Mesendoderm (in vitro differentiated cells): Measurements from ENCODE around the gene RBM38.

Source experiments
- DNase-seq: peaks from one replicate; pipeline ENCODE4 v3.0.0; 2013
- H2AK5ac ChIP-seq: 2 replicates; pipeline ENCODE4 v1.6.1; 2013; ENCODE audit warnings: low read length, inconsistent platforms
- H2BK120ac ChIP-seq: 2 replicates; pipeline ENCODE4 v1.6.1; 2013; ENCODE audit warnings: low read depth, mild to moderate bottlenecking, low read length, moderate library complexity, mixed read lengths
- H2BK15ac ChIP-seq: replicated peaks from 2 replicates; pipeline ENCODE4 v1.6.1; 2013; ENCODE audit warnings: low read depth, mild to moderate bottlenecking, moderate library complexity
- H2BK5ac ChIP-seq: 2 replicates; pipeline ENCODE4 v1.6.1; 2013; ENCODE audit warnings: low read length, inconsistent platforms
- H3K18ac ChIP-seq: 2 replicates; pipeline ENCODE4 v1.6.1; 2013; ENCODE audit warnings: mild to moderate bottlenecking, low read length, mixed read lengths
- H3K23ac ChIP-seq: one replicate; pipeline ENCODE4 v1.6.1; 2013; ENCODE audit warnings: low read length
- H3K27ac ChIP-seq: 2 replicates; pipeline ENCODE4 v1.5.1; 2013; ENCODE audit warnings: low read depth, mild to moderate bottlenecking, inconsistent platforms, low read length, moderate library complexity
- H3K27me3 ChIP-seq: 2 replicates; pipeline ENCODE4 v1.6.1; 2013; ENCODE audit warnings: low read length, control low read depth, mild to moderate bottlenecking, inconsistent platforms; ENCODE audit not compliant: insufficient read depth, poor library complexity
- H3K36me3 ChIP-seq: 2 replicates; pipeline ENCODE4 v1.6.1; 2013; ENCODE audit warnings: low read length, inconsistent platforms; ENCODE audit not compliant: control insufficient read depth, insufficient read depth
- H3K4ac ChIP-seq: one replicate; pipeline ENCODE4 v1.6.1; 2013; ENCODE audit warnings: low read depth, mild to moderate bottlenecking, low read length, moderate library complexity
- H3K4me1 ChIP-seq: 2 replicates; pipeline ENCODE4 v1.6.1; 2013; ENCODE audit warnings: low read depth, low read length, inconsistent platforms; ENCODE audit not compliant: control insufficient read depth
- H3K4me2 ChIP-seq: 2 replicates; pipeline ENCODE4 v1.6.1; 2013; ENCODE audit warnings: low read length
- H3K4me3 ChIP-seq: 2 replicates; pipeline ENCODE4 v1.5.1; 2013; ENCODE audit warnings: mild to moderate bottlenecking, low read length
- H3K56ac ChIP-seq: one replicate; pipeline ENCODE4 v1.6.1; 2013; ENCODE audit warnings: low read length
- H3K79me1 ChIP-seq: 2 replicates; pipeline ENCODE4 v1.6.1; 2013; ENCODE audit warnings: low read length, inconsistent platforms
- H3K79me2 ChIP-seq: 2 replicates; pipeline ENCODE4 v1.6.1; 2013; ENCODE audit warnings: mild to moderate bottlenecking, low read length; ENCODE audit not compliant: control insufficient read depth, insufficient read depth
- H3K9ac ChIP-seq: 2 replicates; pipeline ENCODE4 v1.6.1; 2013; ENCODE audit warnings: low read length, inconsistent platforms
- H4K5ac ChIP-seq: one replicate; pipeline ENCODE4 v1.6.1; 2013; ENCODE audit warnings: low read length
- H4K8ac ChIP-seq: one replicate; pipeline ENCODE4 v1.6.1; 2013; ENCODE audit warnings: low read depth, mild to moderate bottlenecking, control low read depth, low read length, moderate library complexity
- WGBS: extraction: QIAGEN DNeasy Blood & Tissue Kit; methylation state at CpG from one replicate; pipeline ENCODE4 v1.1.7; 2013; ENCODE audit warnings: low lambda C conversion rate, missing lambda C conversion rate; ENCODE audit not compliant: insufficient coverage; ENCODE audit errors: extremely low coverage; 5-methylcytosine and 5-hydroxymethylcytosine counted together

Gene RBM38

GRCh38 chr20:57388953-57389694 is 2.1 kb upstream of the RBM38 start:
- Histone ChIP-seq H2BK15ac (no peak overlapping the region), H3K79me1 (peaks cover 12% of the 10 kb centered on the region), H3K56ac (peak overlapping the region; percentile 82), H2AK5ac (peak overlapping the region; percentile 2), H4K5ac (no peak overlapping the region), H3K4me1 (peaks cover 3% of the 10 kb centered on the region), H3K27me3 (no peaks in the 10 kb centered on the region), H3K23ac (no peak overlapping the region), H3K79me2 (peaks cover 19% of the 10 kb centered on the region), H3K36me3 (no peaks in the 10 kb centered on the region), H3K4ac (no peak overlapping the region), H2BK120ac (no peak overlapping the region), H3K9ac (peak overlapping the region; percentile 60), H3K27ac (no peak overlapping the region), H3K18ac (peak overlapping the region; percentile 42), H3K4me3 (no peak overlapping the region), H2BK5ac (no peak overlapping the region), H4K8ac (peak overlapping the region; percentile 70), H3K4me2 (peak overlapping the region; percentile 73)
- DNase-seq: peak; percentile 80
- WGBS: no CpG with 5 or more reads among the region's 57 CpGs

DNA sequence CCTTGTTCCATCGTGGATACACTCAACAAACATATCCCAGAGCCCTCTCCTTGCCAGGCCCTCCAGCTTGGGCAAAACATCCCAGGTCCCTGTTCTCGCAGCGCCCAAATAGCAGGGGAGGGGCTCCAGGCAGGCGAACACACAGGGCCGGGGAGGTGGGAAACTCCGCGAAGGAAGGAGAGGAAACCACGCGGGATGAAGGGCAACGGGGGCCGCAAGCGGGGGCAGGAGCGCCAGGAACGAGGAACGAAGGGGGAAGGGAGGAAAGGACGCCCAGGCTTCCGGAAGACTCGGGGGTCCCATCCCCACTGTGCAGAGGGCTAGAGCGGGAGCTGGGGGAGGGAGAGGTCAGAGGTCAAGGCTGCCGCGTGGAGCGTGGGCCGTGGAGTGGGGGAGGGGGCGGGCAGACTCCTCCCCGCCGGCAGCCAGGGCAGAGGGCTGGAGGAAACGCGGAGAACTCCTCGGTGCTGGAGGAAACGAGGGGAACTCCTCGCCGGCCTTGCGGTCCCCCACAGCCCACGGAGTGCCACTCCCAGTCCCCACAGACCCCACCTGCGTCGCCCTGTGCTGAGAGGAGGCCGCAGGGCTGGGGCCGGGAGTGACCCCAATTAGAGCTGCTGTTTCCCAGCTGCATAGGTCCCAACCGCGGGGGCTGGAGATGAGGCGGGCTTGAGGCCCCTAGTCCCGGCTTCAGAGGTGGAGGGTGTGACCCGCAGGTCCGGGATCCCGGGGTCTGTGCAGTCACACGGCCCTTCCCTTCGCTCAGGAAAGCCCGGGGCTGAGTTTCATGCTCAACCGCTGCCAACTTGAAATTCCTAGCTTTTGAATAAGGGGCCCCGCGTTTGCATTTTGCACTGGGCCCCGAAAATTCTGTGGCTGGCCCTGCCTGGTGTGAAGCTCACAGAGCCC is 1.2 kb upstream of the RBM38 start:
- no CpG with 5 or more reads among the region's 52 CpGs for WGBS
- peak overlapping the region; percentile 2 for H2AK5ac ChIP-seq
- no peaks in the 10 kb centered on the region for H3K27me3 ChIP-seq
- H3K79me1 ChIP-seq: peaks cover 14% of the 10 kb centered on the region
- H3K4me1 ChIP-seq: peaks cover 3% of the 10 kb centered on the region
- peak overlapping the region; percentile 46 for H3K4ac ChIP-seq
- no peak overlapping the region for H2BK5ac ChIP-seq
- H3K4me2 ChIP-seq: peak overlapping the region; percentile 73
- no peak overlapping the region for H3K4me3 ChIP-seq
- H2BK15ac ChIP-seq: no peak overlapping the region
- peak overlapping the region; percentile 45 for H3K23ac ChIP-seq
- peaks cover 1% of the 10 kb centered on the region for H3K36me3 ChIP-seq
- DNase-seq: peak; percentile 39
- peak overlapping the region; percentile 78 for H3K18ac ChIP-seq
- H3K27ac ChIP-seq: no peak overlapping the region
- no peak overlapping the region for H4K5ac ChIP-seq
- peak overlapping the region; percentile 82 for H3K56ac ChIP-seq
- H2BK120ac ChIP-seq: no peak overlapping the region
- H4K8ac ChIP-seq: peak overlapping the region; percentile 70
- peaks cover 21% of the 10 kb centered on the region for H3K79me2 ChIP-seq
- peak overlapping the region; percentile 60 for H3K9ac ChIP-seq

DNA sequence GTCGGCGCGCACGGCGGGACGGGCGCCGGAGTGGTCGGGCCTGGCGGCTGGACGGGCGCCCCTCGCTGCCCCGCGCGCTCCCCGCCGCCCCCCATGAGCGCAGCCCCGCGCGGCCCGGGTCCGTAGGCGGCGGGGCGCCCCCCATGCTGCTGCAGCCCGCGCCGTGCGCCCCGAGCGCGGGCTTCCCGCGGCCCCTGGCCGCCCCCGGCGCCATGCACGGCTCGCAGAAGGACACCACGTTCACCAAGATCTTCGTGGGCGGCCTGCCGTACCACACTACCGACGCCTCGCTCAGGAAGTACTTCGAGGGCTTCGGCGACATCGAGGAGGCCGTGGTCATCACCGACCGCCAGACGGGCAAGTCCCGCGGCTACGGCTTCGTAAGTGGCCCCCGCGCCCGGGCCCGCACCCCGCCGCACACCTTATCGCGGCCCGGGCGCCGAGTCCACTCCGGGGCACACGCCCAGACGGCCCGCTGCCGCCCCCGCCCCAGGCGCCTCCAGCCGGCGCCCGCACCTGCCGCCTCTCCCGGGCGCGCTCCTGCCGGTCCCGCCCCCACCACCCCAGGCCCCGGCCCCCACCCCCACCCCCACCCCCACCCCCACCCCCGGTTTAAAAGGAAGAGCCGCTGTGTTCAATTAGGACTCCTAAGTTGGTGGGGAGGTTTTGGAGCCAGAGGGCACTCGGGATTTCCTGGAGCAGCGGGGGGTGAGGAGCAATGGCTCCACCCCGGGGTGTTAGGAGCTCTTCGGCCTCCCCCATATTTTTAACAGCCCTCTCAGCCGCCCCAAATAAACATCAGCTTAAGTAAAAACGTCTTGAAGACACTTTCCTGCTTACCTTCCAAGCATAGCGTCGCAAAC is 474 bp downstream of the RBM38 start:
- no peak for DNase-seq

DNA sequence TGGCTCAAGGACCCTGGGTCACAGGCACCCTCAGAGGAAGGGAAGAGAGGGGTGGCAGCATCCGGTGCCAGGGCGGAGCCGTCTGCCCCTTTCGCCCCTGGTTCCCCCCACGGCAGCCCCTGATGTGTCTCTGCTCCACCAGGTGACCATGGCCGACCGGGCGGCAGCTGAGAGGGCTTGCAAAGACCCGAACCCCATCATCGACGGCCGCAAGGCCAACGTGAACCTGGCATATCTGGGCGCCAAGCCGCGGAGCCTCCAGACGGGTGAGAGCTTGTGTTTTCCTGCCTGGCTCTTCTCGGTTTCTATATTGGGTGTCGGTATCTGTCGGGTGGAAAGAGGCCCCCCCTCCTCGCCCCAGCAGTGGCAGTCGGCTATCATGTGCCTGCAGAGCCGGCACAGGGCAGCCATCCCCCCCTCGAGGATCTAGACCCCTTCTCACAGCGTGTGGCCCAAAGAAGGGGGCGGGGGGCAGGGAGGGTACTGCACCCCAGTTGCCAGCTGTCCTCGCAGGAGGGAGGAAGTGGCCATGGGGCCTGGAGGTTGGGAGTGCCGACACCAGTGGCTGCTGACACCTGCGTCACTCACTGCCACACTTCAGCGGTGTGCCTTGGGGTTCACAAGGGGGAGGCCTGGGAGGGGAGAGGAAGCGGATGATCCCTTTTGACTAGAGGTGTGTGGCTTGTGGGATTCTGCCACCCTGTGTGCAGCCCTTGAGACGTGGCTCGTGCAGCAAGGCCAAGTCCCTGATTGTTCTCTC is 1.5 kb downstream of the RBM38 start:
- peaks cover 12% of the 10 kb centered on the region for H3K36me3 ChIP-seq
- no peak overlapping the region for H3K4ac ChIP-seq
- WGBS: no CpG with 5 or more reads among the region's 33 CpGs
- H3K27me3 ChIP-seq: no peaks in the 10 kb centered on the region
- H3K4me3 ChIP-seq: peak overlapping the region; percentile 33
- peaks cover 3% of the 10 kb centered on the region for H3K4me1 ChIP-seq
- H4K8ac ChIP-seq: no peak overlapping the region
- H3K56ac ChIP-seq: peak overlapping the region; percentile 69
- peaks cover 40% of the 10 kb centered on the region for H3K79me2 ChIP-seq
- H3K27ac ChIP-seq: no peak overlapping the region
- peak overlapping the region; percentile 40 for H3K4me2 ChIP-seq
- peaks cover 27% of the 10 kb centered on the region for H3K79me1 ChIP-seq
- peak overlapping the region; percentile 70 for H3K9ac ChIP-seq
- no peak overlapping the region for H2BK15ac ChIP-seq
- no peak for DNase-seq
- H3K23ac ChIP-seq: no peak overlapping the region
- no peak overlapping the region for H2BK5ac ChIP-seq
- H3K18ac ChIP-seq: peak overlapping the region; percentile 51
- no peak overlapping the region for H2AK5ac ChIP-seq
- no peak overlapping the region for H4K5ac ChIP-seq
- H2BK120ac ChIP-seq: no peak overlapping the region

More for the DNA sequence above, 474 bp downstream of the RBM38 start:
- H3K4ac ChIP-seq: peak overlapping the region; percentile 63
- H3K4me3 ChIP-seq: peak overlapping the region; percentile 79
- peak overlapping the region; percentile 51 for H3K18ac ChIP-seq
- no peak overlapping the region for H4K5ac ChIP-seq
- H4K8ac ChIP-seq: no peak overlapping the region
- H3K27ac ChIP-seq: no peak overlapping the region
- H2BK5ac ChIP-seq: no peak overlapping the region
- H2AK5ac ChIP-seq: no peak overlapping the region
- peak overlapping the region; percentile 90 for H3K56ac ChIP-seq
- no peak overlapping the region for H2BK15ac ChIP-seq
- peak overlapping the region; percentile 74 for H3K4me2 ChIP-seq
- H3K79me2 ChIP-seq: peaks cover 33% of the 10 kb centered on the region
- peak overlapping the region; percentile 87 for H3K9ac ChIP-seq
- peaks cover 3% of the 10 kb centered on the region for H3K4me1 ChIP-seq
- H3K36me3 ChIP-seq: peaks cover 7% of the 10 kb centered on the region
- H2BK120ac ChIP-seq: no peak overlapping the region
- H3K79me1 ChIP-seq: peaks cover 19% of the 10 kb centered on the region
- no peak overlapping the region for H3K23ac ChIP-seq
- no CpG with 5 or more reads among the region's 98 CpGs for WGBS
- no peaks in the 10 kb centered on the region for H3K27me3 ChIP-seq
